ENCODE measurements around the gene PAM. TPM values are rescaled to one million over a fixed set of nuclear protein-coding genes. Genes with fewer than 3 reads are reported as not detected.
"Not testable (repeated sequence)": the region's sequence is repeated elsewhere in the genome, so short reads cannot be mapped to it uniquely, and the experiment has no call there.

The PAM gene
- total RNA-seq, 1 donor from 2014 or later = 12.7 TPM

DNA sequence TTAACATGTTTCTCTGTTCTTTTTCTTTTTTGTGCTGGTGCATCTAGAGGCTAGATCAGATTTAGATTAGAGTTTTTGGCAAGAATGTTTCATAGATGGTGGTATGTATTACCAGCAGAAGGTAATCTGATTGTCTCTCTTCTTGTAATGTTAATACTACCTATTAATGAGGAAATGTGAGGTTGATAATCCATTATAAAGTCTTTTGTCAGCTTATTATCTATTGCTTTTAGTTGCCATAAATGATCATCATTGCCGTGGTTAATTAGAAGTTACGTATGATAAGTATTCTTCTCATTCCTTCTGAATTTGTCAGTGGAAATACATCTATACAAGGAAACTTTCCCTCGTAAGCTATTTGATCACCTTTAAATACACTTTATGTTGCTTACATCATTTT, 135.0 kb downstream of the PAM start:
- intact Hi-C loops (cut with micrococcal nuclease) = no loop called here

DNA sequence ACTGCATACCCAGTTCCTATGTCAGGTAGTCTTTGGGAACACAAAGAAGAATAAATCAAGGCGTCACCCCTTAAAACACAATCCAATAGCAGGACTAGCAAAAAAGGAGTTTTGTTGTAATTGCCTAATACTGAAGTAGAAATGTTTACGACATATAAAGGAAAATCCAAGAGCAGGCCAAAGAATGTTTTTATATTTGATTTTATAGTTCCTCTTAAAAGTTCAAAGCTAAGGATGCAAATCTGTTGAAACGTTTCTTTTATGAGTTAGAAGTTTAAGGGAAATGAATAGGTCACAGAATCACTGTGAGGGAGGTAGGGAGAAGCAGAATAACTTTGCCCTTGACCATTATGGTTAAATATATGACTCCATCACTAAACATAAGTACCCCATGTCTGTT, 136.1 kb downstream of the PAM start:
- intact Hi-C loops (cut with micrococcal nuclease) = no loop called here

DNA sequence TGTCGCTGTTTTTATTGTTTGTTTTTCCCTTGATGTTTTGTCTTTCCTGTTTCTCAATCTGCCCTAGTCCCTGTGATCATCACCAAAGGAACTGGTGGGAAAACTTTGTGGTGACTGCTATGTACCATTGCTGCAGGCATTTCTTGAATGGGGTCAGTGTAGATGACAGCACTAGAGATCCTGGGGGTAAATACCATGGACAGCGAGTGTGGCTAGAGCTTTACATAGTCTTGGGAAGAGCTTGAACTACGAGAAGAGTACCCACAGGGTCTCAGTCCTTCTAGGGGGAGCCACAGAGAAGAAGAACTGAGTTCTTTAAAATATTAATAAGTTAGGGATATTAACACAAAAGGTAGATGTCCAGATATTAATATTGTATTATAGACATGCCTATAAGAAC, 138.8 kb downstream of the PAM start:
- intact Hi-C loops (cut with micrococcal nuclease) = no loop called here

DNA sequence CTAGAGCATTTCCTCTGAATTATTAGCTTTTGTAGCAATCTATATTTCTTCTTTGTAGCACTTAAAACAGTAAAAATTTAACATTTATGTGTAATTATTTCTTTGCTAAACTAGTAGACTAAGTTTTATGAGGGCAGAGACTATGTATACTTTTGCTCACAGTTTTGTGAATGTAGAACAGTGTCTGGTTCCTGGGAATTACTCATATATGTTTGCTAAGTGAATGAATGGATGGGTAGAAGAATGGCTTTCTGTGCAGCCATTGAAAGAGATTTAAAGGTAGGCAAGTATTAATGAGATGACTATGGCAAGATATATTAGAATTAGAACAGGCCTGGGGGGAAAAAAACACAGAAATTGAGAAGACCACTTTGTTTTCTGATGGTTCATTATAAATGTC, 140.1 kb downstream of the PAM start:
- intact Hi-C loops (cut with micrococcal nuclease) = no loop called here

DNA sequence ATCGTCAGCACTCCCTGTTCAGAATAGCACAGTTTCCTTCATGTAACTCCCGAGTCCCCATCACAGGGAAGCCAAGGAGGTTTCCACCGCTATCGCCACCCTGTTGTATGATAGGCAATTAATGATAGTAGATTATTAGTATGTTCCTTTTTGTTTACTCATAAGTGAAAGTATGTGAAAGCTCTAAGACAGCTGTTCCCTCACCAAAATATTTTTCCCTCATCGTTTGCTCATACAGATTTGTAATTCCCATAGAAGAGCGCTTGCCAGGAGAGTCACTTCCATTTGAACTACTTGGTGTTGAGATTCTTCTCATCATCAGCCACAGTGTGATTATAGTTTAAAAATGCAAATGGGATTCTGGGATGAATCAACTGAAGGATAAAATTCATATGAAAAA, 140.9 kb downstream of the PAM start:
- intact Hi-C loops (cut with micrococcal nuclease) = no loop called here

DNA sequence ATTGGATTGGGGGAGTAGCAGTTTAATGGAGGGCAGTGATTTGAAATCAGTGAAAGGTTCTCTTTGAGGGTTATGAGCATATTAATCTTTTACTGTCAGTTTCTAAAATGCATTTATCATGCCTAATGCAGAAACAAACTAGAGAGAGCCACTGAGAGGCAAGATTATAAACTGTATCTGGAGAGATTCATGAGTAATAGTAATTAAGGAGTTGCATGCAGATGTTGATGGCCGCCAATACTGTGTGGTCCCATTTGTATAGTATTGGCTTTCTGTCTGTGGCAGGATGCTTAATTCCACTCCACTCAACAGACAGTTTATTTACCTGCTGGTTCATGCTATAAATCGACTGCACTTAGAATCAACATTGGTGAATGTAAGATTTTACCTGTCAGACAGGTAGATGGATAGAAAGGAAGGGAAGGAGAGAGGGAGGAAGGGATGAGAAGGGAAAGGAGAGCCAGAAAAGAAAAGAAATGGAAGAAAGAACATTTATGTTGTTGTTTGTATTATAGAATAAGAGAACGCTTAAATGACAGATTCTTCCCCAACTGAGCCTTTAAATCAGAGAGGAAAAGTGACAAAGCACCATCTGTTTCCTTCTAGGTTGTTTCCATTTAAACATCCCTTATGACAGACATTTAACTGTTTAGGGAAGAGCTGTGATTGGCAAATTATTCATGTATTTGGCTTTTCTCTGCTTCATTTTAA, 146.5 kb downstream of the PAM start:
- intact Hi-C loops (cut with micrococcal nuclease) = no loop called here

DNA sequence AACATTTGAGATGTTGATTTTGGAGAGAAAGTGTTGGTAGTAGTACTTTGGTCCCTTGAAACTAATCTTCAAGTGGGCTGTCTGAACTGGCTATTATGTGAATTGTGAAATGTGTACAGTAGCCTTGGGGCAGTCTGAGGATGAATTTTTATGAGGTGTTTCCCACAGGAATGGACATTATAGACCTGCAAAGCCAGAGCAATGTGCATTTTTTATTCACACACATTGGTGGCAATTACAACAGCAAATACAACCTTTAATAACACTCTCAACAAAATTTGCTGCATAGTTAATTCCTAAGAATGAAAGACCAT, 147.0 kb downstream of the PAM start:
- intact Hi-C loops (cut with micrococcal nuclease) = no loop called here

DNA sequence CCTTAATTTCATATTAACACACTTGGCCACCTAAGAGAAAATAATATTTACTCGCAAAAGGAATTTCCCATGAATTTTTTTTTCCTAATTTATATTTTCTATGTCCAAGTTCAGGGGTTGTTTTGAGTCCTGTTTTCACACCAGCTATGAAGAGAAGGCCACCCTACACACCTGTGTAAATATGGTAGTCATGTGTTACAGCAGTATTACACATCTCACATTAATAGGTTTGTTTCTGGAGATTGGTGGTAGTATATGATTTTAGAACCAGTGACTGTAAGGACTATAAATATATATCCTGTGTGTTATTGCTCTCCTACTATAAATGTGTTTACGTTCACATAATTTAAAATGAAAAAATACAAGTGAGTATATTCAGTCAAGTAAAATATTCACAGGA, 147.5 kb downstream of the PAM start:
- intact Hi-C loops (cut with micrococcal nuclease) = no loop called here

DNA sequence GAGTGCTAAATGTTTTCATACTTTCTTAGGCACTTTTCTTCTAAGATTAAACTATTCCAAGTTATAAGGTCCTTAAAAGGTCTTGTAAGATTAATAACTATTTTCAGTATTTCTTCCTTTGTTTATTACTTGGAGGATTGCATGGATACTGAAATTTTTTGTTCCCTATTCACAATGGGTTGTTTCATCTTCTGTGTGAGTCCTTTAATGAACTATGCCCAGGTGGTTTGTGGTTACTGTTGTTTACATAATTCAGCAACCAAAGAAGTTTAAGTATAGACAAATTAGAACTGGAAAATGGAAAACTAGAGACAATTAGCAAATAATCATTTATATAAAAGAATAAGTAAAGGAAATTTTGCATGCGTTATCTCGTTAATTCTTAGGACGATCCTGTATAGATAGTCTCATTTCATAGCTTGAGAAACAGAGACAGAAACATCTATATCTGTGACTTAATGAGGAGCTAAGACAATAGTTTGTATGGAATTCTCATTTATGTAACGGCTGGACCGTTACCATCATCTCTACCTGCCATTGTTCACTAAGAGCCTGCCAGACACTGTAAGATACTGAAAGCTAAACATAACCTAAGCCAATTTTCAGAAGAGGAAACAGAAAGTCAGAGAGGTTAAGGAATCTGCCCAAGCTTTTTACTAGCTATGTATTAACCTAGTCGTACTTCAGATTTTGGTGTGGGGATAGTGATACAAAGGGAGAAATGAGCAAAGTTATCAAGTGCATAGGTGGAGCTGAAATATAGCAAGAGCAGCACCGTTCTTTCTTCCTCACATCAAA, 148.2 kb downstream of the PAM start:
- intact Hi-C loops (cut with micrococcal nuclease) = no loop called here

DNA sequence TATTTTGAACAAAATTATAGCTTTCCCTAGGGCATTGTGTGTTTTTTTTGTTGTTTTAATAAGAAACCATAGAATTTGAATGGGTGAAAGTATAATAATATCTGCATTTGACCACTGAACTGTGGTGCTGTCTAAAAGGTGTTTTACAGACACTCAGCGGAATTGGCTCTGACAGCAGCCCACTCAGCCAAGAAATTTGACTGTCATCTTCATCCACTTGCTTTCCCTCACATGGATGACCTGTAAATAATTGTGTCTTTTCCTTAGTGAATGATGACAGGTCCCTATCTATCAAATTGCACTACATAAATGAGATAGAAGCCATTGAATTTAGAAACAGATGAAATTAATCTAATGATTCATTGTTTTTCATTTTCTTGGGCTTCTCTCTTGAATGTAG, 150.0 kb downstream of the PAM start:
- intact Hi-C loops (cut with micrococcal nuclease) = no loop called here

DNA sequence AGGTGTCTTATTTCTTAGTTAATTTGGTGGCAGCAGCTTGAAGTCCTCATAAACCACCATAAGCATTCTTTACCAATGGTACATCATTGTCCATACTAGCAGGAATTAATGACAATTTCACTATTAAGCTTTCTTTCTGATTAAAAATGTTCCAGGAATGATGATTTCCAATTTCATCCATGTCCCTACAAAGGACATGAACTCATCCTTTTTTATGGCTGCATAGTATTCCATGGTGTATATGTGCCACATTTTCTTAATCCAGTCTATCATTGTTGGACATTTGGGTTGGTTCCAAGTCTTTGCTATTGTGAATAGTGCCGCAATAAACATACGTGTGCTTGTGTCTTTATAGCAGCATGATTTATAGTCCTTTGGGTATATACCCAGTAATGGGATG, 152.0 kb downstream of the PAM start:
- intact Hi-C loops (cut with micrococcal nuclease) = not testable (repeated sequence)

DNA sequence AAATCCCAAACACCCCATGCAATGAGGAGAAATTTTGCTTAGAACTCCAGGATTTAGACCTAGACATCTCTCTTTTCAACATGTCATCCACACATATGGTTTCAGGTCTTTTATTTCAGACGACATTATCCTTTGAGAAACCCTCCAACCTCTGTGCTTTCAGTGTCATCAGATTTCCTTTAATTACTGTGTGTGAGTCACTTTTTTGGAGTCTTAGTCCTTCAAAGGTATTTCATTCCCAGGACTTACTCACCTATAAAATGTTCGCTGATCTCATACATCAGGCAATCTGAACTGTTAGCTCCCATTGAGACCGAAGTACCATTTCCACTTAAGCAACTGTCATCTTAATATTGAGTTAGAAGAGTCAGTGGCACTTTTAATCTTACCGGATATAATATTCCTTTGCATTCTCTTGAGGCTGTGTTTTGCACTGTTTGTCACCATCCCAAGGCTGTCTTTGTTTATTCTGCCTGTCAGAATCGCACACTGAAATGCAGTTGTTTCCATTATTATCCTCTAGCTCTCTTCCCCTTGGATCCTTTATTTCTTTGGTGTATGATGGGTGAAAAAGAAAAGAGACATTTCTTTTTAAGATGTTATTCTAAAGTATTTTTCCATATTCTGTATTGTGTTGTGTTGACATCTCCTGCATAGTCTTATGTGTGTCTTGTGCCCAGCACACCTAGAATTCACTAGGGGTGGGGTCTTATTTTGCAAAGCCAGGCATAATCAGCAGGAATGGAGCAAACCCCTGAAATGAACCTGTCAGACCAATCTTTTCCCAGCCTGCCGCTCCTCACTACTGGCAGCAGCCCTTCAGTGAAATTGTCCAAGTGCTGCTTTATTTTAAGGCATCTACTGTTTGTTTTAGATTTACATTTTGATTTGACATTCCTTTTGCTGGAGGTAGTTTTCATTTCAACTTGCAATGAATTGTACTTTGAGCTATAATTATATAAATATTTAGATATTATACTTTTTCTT, 155.4 kb downstream of the PAM start:
- intact Hi-C loops (cut with micrococcal nuclease) = no loop called here

DNA sequence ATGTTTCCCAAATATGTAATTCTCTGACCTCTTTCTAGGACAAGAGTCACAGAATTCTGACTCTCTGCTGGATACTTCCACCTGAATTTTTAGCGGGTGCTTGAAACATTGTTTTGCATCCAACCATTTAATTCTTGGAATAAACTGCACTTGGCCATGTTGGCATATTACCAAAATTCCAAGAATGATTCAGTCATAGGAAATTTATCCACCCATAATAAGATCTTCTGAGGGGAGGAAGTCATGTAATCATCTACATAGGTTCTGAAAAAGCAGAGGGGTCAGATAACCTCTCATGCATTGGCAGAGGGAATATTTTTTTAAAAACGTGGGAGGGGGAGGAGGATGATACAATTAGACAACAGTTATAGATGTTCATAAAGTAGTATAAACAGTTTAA, 156.9 kb downstream of the PAM start:
- intact Hi-C loops (cut with micrococcal nuclease) = no loop called here

DNA sequence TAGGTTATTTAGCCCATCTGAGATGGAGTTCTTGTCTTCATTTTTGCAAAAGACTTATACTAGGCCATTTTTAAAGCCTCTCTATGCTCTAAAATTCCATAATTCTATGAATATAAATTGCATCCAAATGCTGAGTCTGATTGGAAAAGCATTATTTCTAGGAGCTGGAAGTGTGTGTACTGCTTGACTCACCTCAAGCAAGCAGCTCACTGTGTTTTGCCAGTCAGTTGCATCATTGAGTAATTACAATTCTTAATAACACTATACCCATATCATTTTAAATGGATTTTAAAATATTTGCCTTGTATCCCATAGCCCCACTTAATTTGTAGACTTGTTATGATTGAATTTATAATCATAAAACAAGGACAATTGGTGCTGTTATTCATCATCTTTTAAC, 161.0 kb downstream of the PAM start:
- intact Hi-C loops (cut with micrococcal nuclease) = no loop called here

DNA sequence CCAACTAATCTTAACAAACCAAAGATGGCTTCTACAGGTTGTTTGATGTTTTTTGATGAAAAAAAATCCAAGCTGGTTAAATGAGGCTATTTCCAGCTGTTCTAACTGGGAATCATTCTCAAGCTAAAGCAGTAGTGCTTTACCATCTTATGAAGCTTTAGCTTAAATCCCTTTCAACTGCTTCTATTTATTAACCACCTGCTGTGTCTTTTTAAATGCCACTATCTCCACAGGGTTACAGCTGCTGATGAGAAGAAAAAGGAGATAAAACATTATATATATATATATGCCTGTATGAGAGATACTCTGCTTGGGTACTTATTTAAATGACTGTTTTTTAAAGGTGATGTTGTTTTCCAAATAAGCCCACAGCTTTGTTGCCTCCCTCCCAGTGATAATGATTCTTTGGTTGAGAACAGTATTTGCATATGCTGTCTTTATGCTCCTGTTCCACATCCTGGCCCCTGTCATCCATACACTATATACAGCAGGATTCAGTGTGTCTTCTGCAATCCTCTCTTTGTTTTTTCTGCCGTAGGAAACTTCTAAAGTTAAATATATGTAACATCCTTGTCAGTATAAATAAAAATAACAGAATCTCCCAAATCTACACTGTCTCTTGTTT, 164.0 kb downstream of the PAM start:
- intact Hi-C loops (cut with micrococcal nuclease) = no loop called here

DNA sequence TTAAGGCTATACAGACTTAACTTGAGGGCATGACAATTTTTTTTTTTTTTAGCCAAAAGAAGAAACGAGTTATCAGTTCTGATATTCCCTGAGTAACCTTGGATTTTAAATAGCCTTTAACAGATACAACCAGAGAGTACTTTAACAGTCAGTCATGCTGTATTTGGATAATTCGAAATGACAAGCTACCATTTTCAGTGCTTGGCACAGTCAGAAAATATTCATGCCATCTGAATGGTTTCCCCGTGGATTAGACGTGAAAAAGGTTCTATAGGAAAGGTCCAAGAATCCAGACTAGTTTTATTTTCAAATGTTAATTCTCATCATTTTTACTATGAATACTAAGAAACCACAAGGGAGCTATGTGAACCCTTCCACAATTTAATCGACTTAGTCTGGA, 165.7 kb downstream of the PAM start:
- intact Hi-C loops (cut with micrococcal nuclease) = no loop called here

DNA sequence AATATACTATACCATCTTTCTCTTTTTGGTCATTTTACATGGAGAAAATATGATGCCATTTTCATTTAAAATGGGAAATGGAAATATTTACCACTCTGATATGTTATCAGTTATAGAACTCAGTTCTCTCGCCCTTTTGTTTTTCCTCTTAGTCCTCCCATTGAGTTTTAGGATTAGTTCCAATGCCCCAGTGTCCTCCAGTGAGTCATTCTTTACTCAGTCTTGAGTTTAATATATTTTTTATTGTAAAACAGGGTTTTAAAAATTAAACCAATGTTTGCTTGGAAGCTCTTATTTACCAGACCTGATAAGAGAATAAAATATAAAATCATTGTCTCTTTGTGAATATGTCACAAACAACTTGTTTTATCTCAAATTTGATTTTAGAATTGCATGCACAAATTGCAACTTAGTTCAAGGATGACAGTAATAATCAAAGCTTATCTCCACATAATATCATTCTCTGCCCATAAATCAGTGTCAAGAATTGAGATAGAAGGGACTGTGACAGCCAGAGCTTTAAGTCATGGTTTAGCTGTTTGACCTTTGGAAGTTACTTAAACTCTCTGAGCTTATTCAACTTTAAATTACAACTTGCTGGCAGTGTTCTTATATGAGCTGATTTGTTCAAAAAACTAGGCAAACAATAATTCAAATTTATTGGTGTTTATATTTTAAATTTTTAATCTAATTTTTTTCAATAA, 166.4 kb downstream of the PAM start:
- intact Hi-C loops (cut with micrococcal nuclease) = no loop called here

DNA sequence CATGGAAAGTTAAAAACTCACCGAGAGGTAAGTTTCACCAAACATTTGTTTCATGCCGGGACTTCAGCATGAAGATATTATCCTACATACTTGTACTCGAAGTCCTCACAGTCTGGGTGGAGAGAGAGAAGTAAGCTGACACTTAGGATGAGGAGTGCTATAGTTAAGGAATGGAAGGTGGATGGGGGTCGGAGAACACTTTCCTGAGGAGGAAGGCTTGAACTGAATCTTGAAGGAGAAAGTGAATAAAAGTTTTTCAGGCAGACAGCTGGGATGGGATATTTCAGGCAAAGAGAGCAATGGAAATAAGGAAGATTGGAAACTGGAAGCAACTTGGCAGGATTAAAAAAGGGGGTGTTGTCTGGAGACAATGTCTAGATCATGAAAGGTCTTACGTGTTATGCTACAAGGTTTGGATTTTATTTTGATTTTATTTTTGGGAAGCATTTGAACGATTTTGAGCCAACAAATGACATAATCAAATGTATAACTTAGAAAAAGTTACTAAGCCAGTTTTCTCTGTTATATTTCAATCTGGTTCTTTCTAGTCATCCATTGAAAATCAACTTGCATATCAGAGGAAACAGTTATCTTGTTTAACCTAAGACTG, 167.1 kb downstream of the PAM start:
- intact Hi-C loops (cut with micrococcal nuclease) = no loop called here

DNA sequence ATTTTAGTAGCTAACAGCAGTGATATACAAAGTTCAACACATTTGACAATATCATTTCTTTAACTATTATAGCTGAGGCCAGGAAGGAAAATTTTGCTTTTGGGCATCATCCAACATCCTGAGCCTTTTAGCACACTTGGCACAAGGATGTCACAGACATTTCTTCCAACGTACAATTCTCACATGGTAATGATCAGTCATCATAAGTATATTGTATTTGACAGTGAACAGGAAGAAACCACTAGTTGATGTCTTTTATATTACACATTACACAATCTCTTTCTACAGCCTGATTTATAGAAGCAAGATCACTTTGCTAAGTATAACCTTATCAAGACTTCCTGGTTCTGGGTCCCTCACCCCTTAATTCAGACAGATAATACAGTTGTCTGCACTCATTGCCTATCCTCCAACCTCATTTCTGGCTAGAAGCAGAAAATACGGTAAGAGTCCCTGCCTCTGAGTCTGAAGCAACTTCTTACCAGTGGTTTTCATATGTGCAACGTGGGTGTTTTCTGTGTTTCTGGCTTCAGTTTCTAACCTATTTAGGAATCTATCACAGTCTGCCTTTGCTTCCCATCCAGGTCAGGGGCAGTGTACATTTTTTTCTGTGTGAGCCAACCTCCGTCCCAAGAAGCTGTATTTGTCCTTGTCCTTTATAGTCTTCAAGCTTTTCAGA, 167.8 kb downstream of the PAM start:
- intact Hi-C loops (cut with micrococcal nuclease) = no loop called here

DNA sequence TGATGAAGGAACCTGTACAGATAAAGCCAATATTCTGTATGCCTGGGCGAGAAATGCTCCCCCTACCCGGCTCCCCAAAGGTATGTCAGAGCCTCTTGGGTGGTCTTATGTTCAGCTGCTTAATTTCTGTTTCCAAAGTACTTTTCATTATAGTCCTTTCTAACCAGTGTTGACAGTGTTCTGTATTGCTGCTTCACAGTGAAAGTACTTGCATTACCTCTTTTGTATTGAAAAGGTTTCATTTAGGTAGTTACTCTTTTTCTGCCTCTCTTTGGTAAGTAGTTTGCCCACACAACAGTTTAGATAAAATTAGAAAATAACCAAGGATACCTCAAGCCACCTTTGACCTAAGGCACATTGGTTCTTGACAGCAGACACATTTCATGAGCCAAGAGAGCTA, 169.9 kb downstream of the PAM start:
- intact Hi-C loops (cut with micrococcal nuclease) = no loop called here

All from T-helper 2 cell treated with Interferon-gamma antibody and Interleukin-4, amounts not matched to agents 100 ng/mL and 5 ng/mL, for 36 hours (primary cell).